GM18909 (cell line): ENCODE data around the gene PDZK1IP1.
"Not testable (repeated sequence)": the region's sequence is repeated elsewhere in the genome, so short reads cannot be mapped to it uniquely, and the experiment has no call there.

Source experiments
- ATAC-seq: cut with Tn5 transposase; IDR thresholded peaks from one replicate; pipeline ENCODE4 v1.9.1; 2021; ENCODE audit warnings: mild to moderate bottlenecking; ENCODE audit not compliant: unreplicated experiment, poor library complexity

The PDZK1IP1 gene

DNA sequence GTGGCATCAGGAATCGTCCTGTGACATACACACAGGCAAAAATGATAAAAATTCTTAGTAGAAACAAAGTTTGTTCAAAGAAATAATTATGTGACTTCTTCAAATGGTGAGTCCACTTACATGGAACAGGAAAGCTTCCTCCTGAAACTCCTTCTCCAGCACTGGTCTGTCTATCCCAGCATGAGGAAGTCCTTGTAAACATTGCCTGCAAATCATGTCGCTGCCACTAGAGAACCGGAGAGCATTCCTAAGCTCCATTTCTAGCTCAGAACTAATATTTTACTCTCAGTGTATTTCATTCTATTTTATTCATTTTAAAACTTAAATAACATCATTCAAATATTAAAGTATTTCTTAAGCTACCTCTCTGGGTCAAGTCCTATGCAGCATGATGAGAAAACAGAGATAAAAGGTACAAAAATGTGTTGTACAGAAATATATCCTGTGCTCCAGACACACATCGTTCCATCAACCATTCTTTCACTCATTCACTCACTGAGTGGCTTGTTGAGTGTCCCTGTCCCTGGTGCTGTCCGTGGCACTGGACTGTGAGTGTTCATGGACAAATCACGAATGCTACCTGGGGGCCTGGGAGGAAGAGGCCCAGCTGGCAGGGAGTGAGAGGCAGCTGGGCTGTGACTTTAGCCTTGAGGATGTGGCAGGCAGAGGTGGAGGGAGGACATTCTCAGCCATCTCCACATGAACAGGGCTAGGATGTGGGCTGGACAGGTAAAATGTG, 42.6 kb downstream of the PDZK1IP1 start:
- no peak for ATAC-seq

DNA sequence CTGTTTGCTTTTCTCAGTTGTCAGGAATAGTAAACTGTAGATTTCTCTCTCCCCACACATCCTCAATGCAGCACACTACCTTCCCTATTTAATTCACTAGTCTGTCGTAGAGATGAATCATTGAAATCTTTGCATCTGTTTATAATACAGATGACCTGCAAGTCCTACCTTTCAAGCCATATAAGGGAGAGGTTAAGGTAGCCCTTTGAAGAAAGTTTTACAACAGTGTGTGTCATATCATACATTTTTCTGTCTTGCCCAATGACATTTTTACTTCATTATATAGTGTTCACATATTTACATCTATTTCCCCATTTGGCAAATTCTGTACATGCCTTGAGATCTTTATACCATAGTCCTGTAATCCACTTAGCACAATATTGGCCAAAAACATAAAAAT, 43.3 kb downstream of the PDZK1IP1 start:
- not testable (repeated sequence) for ATAC-seq

- not testable (repeated sequence) for ATAC-seq
Measured at GRCh38 chr1:47143654-47144053, 46.2 kb downstream of the PDZK1IP1 start.

GRCh38 chr1:47140358-47140757, 49.5 kb downstream of the PDZK1IP1 start:
- ATAC-seq: not testable (repeated sequence)

GRCh38 chr1:47137925-47138615, 51.8 kb downstream of the PDZK1IP1 start:
- ATAC-seq: no peak

DNA sequence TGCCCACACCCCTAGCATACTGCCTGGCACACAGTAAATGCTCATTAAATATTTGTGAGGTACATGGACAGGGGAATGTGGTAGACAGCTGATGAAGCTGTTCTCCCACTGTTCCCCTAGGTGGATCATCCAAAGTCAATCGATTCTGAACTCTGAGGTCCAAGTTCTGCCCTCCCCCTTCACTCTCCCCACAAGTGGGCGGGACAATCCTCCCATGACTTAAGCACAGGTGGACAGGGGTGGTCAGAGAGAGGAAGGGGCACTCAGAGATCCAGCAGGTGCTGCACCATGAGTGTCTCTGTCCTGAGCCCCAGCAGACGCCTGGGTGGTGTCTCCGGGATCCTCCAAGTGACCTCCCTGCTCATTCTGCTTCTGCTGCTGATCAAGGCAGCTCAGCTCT, 52.6 kb downstream of the PDZK1IP1 start, which contains the start of gene CYP4A22:
TSS of gene CYP4A22 (plus strand) at position 244 of the 400 bp plus-strand sequence. CDS start at position 289, 45 bp downstream.
- no peak for ATAC-seq
